Panc1 (cell line): ENCODE data around the gene ZNF184. TPM values are rescaled to one million over a fixed set of nuclear protein-coding genes. Genes with fewer than 3 reads are reported as not detected.

Experiments
- ATAC-seq: fragments of 200-7000 bp; cut with Tn5 transposase; 2 replicates; pipeline ENCODE4 v1.9.1; 2020; ENCODE audit warnings: mild to moderate bottlenecking, moderate library complexity
- BruUV-seq: library from RNA; stranded (reverse); fragments of 400-500 nt; replicated peaks from 2 replicates; lab custom pipeline; 2021; lab: Mats Ljungman, UMichigan
- CTCF ChIA-PET: fragments of 300-600 bp; sonication (Branson Sonifier 250); formaldehyde crosslinking; loops from one replicate; lab custom pipeline; 2022; ENCODE audit warnings: antibody characterized with exemption; lab: Charles Lee
- POLR2A ChIA-PET: fragments of 300-600 bp; sonication (Branson Sonifier 250); formaldehyde crosslinking; loops from one replicate; lab custom pipeline; 2022; ENCODE audit warnings: antibody characterized with exemption; lab: Charles Lee
- DNase-seq: peaks from one replicate; pipeline ENCODE4 v3.0.0-alpha.2; 2010; ENCODE audit warnings: low read depth, low spot score
- H3K27ac ChIP-seq: 2 replicates; pipeline ENCODE4 v1.5.1; 2011; ENCODE audit warnings: mild to moderate bottlenecking, low read length, inconsistent platforms
- H3K27me3 ChIP-seq: fragments of 200-500 bp; sonication (Bioruptor generic); 2 replicates; pipeline ENCODE4 v1.6.0; 2014; ENCODE audit warnings: low read length, inconsistent platforms; ENCODE audit not compliant: control insufficient read depth, insufficient read depth
- H3K36me3 ChIP-seq: fragments of 200-500 bp; sonication (Bioruptor generic); 2 replicates; pipeline ENCODE4 v1.5.1; 2014; ENCODE audit warnings: inconsistent platforms, mild to moderate bottlenecking, low read length, moderate library complexity; ENCODE audit not compliant: control insufficient read depth, insufficient read depth
- H3K4me1 ChIP-seq: 2 replicates; pipeline ENCODE4 v1.5.1; 2011; ENCODE audit warnings: inconsistent platforms, mild to moderate bottlenecking, low read length, moderate library complexity; ENCODE audit not compliant: control insufficient read depth, insufficient read depth
- H3K4me3 ChIP-seq, 2 experiments: 2 replicates each; pipeline ENCODE4 v1.5.1; 2011 to 2012; ENCODE audit warnings: low read depth in 2 of 2, low read length in 2 of 2, mild to moderate bottlenecking in 2 of 2, inconsistent platforms in 1 of 2, moderate library complexity in 1 of 2
- H3K9me3 ChIP-seq: fragments of 200-500 bp; sonication (Bioruptor generic); 2 replicates; pipeline ENCODE4 v1.5.1; 2014; ENCODE audit warnings: low read depth, mild to moderate bottlenecking, inconsistent platforms, low read length, moderate library complexity; ENCODE audit not compliant: control insufficient read depth, insufficient read depth
- POLR2AphosphoS5 ChIP-seq: IDR thresholded peaks from 2 replicates; pipeline ENCODE4 v1.6.1; 2012; ENCODE audit warnings: mild to moderate bottlenecking, low read depth, low read length, moderate library complexity
- SIN3A ChIP-seq: IDR thresholded peaks from 2 replicates; pipeline ENCODE4 v1.6.1; 2012; ENCODE audit warnings: low read depth, mild to moderate bottlenecking, low read length, moderate library complexity, borderline replicate concordance; ENCODE audit not compliant: insufficient read depth
- TCF7L2 ChIP-seq: IDR thresholded peaks from 2 replicates; pipeline ENCODE4 v1.6.1; 2011; ENCODE audit warnings: mild to moderate bottlenecking, low read depth, low read length, inconsistent platforms
- in situ Hi-C: cut with HindIII; loops from 2 replicates; pipeline ENCODE4 v1.10.0; 2016; ENCODE audit warnings: low sequenced_read_pairs, low pct_unique_long_range_greater_than_20kb
- intact Hi-C: fragments of 100-400 bp; cut with micrococcal nuclease; formaldehyde crosslinking; loops from one replicate; pipeline ENCODE4 v1.10.0; 2022; ENCODE audit not compliant: unreplicated experiment
- total RNA-seq: library from RNA; stranded (reverse); gene quantifications from one replicate; pipeline ENCODE4 v1.2.1, GENCODE V29; 2021; ENCODE audit not compliant: unreplicated experiment
- TF ChIP-seq, protein P1 (sequence below), 2 experiments: IDR thresholded peaks; 2 replicates each; pipeline ENCODE4 v1.6.1; 2011 to 2012; ENCODE audit warnings: low read depth in 2 of 2, control low read depth in 1 of 2, low read length in 1 of 2, mild to moderate bottlenecking in 1 of 2, moderate library complexity in 1 of 2; ENCODE audit not compliant: insufficient read depth in 1 of 2
- TF ChIP-seq, protein P2 (sequence below): fragments of 450-650 bp; IDR thresholded peaks from 2 replicates; pipeline ENCODE4 v1.5.1; 2017; ENCODE audit warnings: mild to moderate bottlenecking

The ZNF184 gene
- total RNA-seq, 1 experiment from 2014 or later: 7.8 TPM

DNA sequence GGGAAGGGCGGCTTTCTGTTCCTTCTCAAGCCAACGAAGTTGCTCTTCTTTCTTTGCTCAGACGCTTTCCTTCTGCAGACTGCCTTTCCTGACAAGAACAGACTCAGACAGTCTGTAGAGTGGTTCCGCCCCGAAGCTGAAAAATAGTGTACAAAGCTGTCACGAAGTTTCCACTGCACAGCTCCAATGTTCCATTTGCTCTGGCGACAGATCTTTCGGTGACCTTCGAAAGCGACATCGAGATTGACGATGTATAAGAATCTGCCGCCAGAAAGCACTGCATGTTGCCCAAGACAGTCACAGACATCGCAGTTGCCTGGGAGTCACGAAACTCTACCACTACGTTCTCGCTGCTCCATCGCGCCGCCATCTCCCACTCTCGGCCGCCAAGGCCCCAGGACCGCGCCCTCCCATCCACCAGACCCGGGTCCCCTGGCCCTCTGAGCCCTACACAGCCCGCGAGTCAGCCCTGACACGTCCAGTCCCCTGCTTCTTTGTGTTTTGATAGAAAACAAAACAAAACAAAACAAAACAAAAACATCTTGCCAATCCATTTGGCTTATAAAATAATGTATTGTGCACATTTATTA lies 42.1 kb upstream of the ZNF184 start:
- Histone ChIP-seq H3K27ac (no peak overlapping the region), H3K9me3 (no peaks in the 10 kb centered on the region), H3K36me3 (no peaks in the 10 kb centered on the region), H3K4me3 (peak overlapping the region; percentile 29 to 56), H3K27me3 (peaks cover 16% of the 10 kb centered on the region; the same call in 1 of the 2 replicates), H3K4me1 (peaks cover 9% of the 10 kb centered on the region)
- CTCF ChIA-PET: no interaction called here
- TF ChIP-seq SIN3A (no peak), POLR2AphosphoS5 (no peak), TCF7L2 (no peak)
- TF ChIP-seq, protein P1, sequence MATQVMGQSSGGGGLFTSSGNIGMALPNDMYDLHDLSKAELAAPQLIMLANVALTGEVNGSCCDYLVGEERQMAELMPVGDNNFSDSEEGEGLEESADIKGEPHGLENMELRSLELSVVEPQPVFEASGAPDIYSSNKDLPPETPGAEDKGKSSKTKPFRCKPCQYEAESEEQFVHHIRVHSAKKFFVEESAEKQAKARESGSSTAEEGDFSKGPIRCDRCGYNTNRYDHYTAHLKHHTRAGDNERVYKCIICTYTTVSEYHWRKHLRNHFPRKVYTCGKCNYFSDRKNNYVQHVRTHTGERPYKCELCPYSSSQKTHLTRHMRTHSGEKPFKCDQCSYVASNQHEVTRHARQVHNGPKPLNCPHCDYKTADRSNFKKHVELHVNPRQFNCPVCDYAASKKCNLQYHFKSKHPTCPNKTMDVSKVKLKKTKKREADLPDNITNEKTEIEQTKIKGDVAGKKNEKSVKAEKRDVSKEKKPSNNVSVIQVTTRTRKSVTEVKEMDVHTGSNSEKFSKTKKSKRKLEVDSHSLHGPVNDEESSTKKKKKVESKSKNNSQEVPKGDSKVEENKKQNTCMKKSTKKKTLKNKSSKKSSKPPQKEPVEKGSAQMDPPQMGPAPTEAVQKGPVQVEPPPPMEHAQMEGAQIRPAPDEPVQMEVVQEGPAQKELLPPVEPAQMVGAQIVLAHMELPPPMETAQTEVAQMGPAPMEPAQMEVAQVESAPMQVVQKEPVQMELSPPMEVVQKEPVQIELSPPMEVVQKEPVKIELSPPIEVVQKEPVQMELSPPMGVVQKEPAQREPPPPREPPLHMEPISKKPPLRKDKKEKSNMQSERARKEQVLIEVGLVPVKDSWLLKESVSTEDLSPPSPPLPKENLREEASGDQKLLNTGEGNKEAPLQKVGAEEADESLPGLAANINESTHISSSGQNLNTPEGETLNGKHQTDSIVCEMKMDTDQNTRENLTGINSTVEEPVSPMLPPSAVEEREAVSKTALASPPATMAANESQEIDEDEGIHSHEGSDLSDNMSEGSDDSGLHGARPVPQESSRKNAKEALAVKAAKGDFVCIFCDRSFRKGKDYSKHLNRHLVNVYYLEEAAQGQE (IDR thresholded peaks at IDR 0.05; ENCODE audit: insufficient read depth in 1 of 2, low read depth in 2 of 2, low read length in 1 of 2): no peak
- TF ChIP-seq, protein P2, sequence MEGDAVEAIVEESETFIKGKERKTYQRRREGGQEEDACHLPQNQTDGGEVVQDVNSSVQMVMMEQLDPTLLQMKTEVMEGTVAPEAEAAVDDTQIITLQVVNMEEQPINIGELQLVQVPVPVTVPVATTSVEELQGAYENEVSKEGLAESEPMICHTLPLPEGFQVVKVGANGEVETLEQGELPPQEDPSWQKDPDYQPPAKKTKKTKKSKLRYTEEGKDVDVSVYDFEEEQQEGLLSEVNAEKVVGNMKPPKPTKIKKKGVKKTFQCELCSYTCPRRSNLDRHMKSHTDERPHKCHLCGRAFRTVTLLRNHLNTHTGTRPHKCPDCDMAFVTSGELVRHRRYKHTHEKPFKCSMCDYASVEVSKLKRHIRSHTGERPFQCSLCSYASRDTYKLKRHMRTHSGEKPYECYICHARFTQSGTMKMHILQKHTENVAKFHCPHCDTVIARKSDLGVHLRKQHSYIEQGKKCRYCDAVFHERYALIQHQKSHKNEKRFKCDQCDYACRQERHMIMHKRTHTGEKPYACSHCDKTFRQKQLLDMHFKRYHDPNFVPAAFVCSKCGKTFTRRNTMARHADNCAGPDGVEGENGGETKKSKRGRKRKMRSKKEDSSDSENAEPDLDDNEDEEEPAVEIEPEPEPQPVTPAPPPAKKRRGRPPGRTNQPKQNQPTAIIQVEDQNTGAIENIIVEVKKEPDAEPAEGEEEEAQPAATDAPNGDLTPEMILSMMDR: no peak
- intact Hi-C loops (loop anchor here (5.0 kb wide), 1 partner anchor 92 kb away; no protein-coding TSS in a partner anchor), in situ Hi-C loops (no loop called here)
- POLR2A ChIA-PET: no interaction called here
- BruUV-seq: no TSS peak
- no peak for ATAC-seq
- no peak for DNase-seq

DNA sequence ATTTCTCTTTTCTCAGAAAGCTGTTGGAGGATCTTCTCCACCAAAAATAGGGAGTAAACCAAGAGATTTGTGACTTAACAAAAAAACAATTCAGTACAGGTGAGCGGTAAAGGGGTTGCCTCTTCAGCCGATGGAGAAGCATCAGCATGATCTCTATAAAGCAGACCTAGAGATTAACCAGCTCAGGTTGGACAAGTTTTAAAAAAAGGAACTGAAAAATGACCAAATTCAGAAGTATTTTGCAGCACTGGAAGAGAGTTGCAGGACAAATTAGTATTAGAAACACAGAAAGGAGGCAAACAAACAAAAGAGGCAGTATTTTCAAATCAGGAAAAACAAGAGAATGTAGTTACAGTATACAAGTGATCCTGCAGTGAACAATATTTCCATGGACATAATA lies 39.6 kb upstream of the ZNF184 start:
- ChIA-PET POLR2A (no interaction called here), CTCF (no interaction called here)
- in situ Hi-C loops: no loop called here
- no TSS peak for BruUV-seq
- no peak overlapping the region for H3K27ac ChIP-seq
- no peak overlapping the region for H3K4me3 ChIP-seq
- no peaks in the 10 kb centered on the region for H3K36me3 ChIP-seq
- no peaks in the 10 kb centered on the region for H3K4me1 ChIP-seq
- no peaks in the 10 kb centered on the region for H3K9me3 ChIP-seq
- peaks cover 16% of the 10 kb centered on the region; the same call in 1 of the 2 replicates for H3K27me3 ChIP-seq
- intact Hi-C loops: no loop called here
- no peak for DNase-seq
- no peak for ATAC-seq
- no peak for TF ChIP-seq SIN3A
- TF ChIP-seq, protein P2: no peak
- TF ChIP-seq TCF7L2: no peak
- TF ChIP-seq, protein P1 (IDR thresholded peaks at IDR 0.05; ENCODE audit: insufficient read depth in 1 of 2, low read depth in 2 of 2, low read length in 1 of 2): no peak
- TF ChIP-seq POLR2AphosphoS5: no peak
